NCI-H1417 treated with DMSO at 0.1 percent for 48 hours (cell line): ENCODE measurements around the gene BBS1.

Experiments
- DNase-seq: peaks from one replicate; lab custom pipeline; 2025; lab: John Stamatoyannopoulos, UW

The BBS1 gene

GRCh38 chr11:66549696-66550095 is 39.3 kb downstream of the BBS1 start:
- no peak for DNase-seq

DNA sequence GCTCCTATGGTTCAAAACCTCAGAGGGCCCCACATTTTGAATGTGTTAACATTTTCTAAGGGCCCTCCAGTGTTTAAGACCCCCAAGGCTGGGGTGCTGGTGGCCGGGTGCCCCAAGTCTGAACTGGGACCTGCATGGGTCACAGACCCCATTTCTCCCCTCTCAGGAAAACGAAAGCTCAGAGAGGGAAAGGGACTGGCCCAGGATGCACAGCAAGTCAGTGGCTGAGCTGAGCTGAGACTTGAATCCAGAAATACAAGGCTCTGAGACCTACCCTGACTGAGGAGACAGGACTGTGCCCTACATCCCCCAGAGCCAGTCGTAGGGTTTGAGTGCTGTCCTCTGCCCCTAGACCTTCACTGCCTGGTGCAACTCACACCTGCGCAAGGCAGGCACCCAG is 40.5 kb downstream of the BBS1 start:
- DNase-seq, result no peak

GRCh38 chr11:66554602-66555001 is 44.2 kb downstream of the BBS1 start:
- no peak for DNase-seq

DNA sequence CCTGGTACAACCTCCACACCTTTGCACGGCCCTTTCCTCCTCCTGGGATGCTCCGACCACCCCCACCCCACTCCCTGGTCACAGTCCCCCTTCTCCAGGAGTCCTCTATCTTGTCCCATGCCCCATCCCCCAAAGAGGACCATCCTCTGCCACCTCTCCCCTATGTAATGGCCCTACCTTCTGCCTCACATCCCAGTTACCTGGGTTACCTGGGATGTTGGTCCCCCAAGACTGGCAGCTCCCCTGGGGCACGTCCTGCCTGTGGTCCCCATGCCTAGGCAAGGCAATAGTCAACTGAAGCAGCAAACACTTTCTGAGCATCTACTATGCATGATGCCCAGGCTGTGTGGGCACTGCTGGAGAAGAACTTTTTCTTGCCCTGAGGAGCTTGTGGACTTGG is 45.0 kb downstream of the BBS1 start:
- no peak for DNase-seq

DNA sequence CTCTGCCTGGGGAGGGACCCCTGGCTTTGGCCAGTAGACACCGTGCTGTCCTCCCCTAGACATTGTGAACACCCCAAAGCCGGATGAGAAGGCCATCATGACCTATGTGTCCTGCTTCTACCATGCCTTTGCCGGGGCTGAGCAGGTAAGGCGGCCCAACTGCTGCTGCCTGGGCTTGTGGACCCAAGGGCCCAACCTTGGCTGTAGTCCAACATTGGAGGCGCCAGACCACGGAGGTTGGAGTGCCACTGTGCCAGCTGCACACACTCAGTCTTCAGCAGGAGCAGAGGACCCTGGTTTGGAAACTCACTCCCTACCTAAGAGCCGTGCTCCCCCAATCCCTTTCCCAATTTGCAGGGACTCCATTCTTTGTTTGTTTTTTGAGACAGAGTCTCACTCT is 45.7 kb downstream of the BBS1 start:
- DNase-seq, result no peak

GRCh38 chr11:66557733-66558326 is 47.4 kb downstream of the BBS1 start:
- no peak for DNase-seq

DNA sequence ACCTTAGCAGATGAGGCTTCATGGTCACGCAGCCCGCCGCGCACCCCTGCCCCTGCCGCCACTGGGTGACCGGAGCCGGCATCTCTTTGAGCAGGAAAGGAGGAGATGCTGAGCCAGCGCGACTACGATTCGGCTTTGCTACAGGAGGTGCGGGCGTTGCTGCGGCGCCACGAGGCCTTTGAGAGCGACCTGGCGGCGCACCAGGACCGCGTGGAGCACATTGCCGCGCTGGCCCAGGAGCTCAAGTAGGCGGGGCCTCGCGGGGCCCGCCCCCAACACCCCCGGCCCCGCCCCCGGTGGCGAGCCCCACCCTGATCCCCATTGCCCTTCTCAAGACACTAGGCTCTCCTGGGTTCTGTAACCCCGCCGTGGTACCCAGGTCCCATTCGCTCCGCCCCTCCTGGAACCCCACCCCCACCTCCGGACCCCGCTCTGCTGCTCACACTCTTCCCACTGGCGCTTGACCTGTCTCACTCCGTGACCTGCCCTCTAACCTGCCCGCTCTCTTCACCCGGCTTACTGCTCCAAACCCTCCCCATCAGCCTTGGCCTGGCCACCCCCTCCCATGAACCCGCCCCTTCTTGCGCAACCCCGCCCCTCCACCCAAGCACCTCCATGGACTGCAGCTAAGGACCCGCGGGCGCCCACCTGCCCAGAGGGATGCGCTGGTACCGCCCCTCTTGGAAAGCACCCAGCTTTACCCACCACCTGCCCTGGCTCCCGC is 48.9 kb downstream of the BBS1 start:
- no peak for DNase-seq

DNA sequence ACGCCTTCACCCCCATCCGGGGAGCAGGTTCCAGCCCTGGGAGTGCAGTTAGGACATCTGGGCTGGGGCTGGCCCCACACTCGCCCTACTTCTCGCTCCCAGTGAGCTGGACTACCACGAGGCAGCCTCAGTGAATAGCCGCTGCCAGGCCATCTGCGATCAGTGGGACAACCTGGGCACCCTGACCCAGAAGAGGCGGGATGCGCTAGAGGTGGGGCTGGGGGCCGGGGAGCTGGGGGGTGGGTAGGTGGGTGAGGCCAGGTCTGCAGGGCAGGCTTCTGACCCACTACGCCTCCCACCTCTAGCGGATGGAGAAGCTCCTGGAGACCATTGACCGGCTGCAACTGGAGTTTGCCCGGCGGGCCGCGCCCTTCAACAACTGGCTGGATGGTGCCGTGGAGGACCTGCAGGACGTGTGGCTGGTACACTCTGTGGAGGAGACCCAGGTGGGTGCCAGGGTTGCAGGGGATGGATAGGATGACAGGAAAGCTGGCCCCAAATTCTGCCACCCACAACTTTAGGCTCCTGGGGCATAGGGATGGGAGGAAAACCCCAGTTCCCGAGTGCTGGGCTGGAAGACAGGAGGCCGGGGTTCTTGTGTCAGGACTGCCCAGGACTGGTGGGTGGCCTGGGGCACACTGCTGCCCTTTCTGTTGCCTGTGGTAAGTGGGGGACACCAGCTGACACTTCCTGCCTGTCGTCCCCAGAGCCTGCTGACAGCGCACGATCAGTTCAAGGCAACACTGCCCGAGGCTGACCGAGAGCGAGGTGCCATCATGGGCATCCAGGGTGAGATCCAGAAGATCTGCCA is 49.6 kb downstream of the BBS1 start:
- no peak for DNase-seq

GRCh38 chr11:66561178-66561974 is 50.9 kb downstream of the BBS1 start:
- no peak for DNase-seq

DNA sequence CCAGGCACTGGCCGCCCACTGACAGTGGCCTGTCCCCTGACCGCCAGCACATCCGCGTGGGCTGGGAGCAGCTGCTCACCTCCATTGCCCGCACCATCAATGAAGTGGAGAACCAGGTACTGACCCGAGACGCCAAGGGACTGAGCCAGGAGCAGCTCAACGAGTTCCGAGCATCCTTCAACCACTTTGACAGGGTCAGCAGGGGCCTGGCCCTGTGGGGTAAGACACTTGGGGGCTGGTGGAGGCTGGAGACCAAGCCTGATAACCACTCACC is 51.5 kb downstream of the BBS1 start:
- DNase-seq, result no peak

DNA sequence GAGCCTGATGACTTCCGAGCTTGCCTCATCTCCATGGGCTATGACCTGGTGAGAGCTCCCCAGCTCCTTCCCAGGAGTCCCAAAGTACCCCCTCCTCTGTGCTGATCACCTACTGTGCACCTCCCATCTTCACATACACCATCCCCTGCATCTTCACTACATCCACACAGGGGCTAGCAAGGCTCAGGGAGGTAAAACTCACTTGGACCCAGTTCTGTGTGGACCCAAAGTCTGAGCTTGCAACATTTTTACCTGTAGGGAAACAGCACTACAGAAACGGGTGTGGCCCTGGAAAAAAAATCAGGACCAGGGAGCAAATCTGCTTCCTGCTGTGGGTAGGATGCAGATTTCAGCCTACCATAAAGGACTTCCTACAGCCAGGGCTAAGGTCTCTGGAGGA is 51.8 kb downstream of the BBS1 start:
- DNase-seq, result no peak

GRCh38 chr11:66562907-66563583 is 52.6 kb downstream of the BBS1 start:
- DNase-seq, result no peak

GRCh38 chr11:66563832-66564231 is 53.4 kb downstream of the BBS1 start:
- DNase-seq, result no peak

- DNase-seq, result no peak
These were observed 54.1 kb downstream of the BBS1 start for GRCh38 chr11:66564538-66564937.

DNA sequence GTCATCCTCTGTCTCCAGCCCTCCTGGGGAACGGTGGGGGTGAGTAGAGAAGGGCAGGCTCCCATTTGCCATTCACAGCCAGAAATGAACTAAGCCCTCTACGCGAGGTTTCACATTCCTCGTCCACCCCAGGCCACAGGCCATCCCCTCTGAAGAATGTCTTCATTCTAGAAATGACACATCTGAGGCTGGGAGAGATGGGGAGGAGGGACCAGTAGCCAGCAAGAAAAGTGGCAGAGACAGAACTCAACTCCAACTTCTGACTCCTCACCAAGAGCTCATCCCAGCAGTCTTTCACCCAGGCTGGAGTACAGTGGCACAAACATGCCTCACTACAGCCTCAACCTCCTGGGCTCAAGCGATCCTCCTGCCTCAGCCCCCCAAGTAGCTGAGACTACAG is 54.5 kb downstream of the BBS1 start:
- no peak for DNase-seq

GRCh38 chr11:66566221-66566620 is 55.8 kb downstream of the BBS1 start:
- no peak for DNase-seq

GRCh38 chr11:66567787-66568123 is 57.3 kb downstream of the BBS1 start:
- no peak for DNase-seq

DNA sequence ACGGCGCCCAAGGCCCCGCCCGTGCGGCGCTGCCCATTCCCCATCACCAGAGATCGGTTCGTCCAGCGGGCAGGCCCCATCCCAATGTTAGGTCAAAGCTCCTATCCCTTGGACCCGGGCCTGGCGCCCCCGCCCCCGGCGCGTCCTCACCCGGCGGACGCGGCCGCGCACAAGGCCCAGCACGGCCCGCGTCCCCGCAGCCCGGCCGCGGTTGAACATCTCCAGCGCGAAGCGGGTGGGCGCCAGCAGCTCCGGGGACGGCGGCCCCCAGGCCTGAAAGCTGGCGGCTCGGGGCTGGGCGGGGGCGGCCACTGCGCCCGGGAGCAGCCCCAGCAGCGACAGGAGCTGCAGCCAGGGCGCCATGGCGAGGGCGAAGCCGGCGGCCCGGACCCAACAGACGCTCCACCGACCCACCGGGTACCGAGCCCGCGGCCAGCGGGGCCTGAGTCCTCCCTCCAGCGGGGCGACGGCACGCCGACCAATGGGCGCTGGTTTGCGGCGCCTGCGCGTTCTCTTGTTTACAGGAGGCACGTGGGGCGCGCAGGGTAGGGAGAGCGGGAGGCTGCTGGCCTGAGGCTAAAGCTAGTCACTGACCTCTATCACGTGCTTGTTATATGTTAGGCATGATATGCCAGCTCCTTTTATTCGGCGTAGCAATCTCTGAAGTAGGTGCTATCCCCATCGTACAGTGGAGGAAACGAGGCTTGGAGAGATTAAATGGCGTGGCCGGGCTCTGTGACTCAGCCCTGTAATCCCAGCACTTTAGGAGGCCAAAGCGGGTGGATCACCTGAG is 57.9 kb downstream of the BBS1 start, which contains the start of gene CTSF:
TSS of gene CTSF (minus strand) at position 483 of the 793 bp plus-strand sequence. CDS start at position 363, 120 bp downstream.
- DNase-seq, result peak; percentile 73

- DNase-seq, result no peak
These were observed 58.6 kb downstream of the BBS1 start for GRCh38 chr11:66569076-66569475.

- DNase-seq, result no peak
These were observed 59.8 kb downstream of the BBS1 start for GRCh38 chr11:66570079-66570849.

GRCh38 chr11:66570850-66571180 is 60.4 kb downstream of the BBS1 start:
- no peak for DNase-seq
